Mucosa of stomach (tissue), 1 donor: ENCODE data around the gene MYBPC3.
A peak's percentile ranks its signal among the peaks of the same experiment; 100 is the strongest.

Experiments
- H3K27me3 ChIP-seq: one replicate; pipeline ENCODE4 v1.7.0; 2013; ENCODE audit warnings: mild to moderate bottlenecking, low read length; ENCODE audit not compliant: control insufficient read depth, insufficient read depth
- H3K36me3 ChIP-seq: one replicate; pipeline ENCODE4 v1.7.0; 2013; ENCODE audit warnings: low read length; ENCODE audit not compliant: control insufficient read depth, insufficient read depth
- H3K4me1 ChIP-seq: one replicate; pipeline ENCODE4 v1.7.0; 2013; ENCODE audit warnings: mild to moderate bottlenecking, low read length; ENCODE audit not compliant: control insufficient read depth, insufficient read depth
- H3K4me3 ChIP-seq: one replicate; pipeline ENCODE4 v1.7.0; 2013; ENCODE audit warnings: low read length
- H3K9ac ChIP-seq: one replicate; pipeline ENCODE4 v1.7.0; 2013; ENCODE audit warnings: mild to moderate bottlenecking, low read length, moderate library complexity
- H3K9me3 ChIP-seq: one replicate; pipeline ENCODE4 v1.7.0; 2013; ENCODE audit warnings: mild to moderate bottlenecking, low read length, moderate library complexity; ENCODE audit not compliant: control insufficient read depth
- donor health status: Pancreatic carcinoma.

The MYBPC3 gene

GRCh38 chr11:47361419-47361818 is 8.9 kb upstream of the MYBPC3 start:
- no peaks in the 10 kb centered on the region for H3K9me3 ChIP-seq
- no peaks in the 10 kb centered on the region for H3K27me3 ChIP-seq
- H3K9ac ChIP-seq, result no peak overlapping the region
- H3K36me3 ChIP-seq, result no peaks in the 10 kb centered on the region
- H3K4me3 ChIP-seq, result no peak overlapping the region
- H3K4me1 ChIP-seq, result no peaks in the 10 kb centered on the region

- peaks cover 3% of the 10 kb centered on the region for H3K4me1 ChIP-seq
- no peaks in the 10 kb centered on the region for H3K36me3 ChIP-seq
- no peaks in the 10 kb centered on the region for H3K27me3 ChIP-seq
Observed at GRCh38 chr11:47360341-47360740, 7.8 kb upstream of the MYBPC3 start.

GRCh38 chr11:47359586-47359985 is 7.1 kb upstream of the MYBPC3 start:
- Histone ChIP-seq H3K9ac (no peak overlapping the region), H3K9me3 (no peaks in the 10 kb centered on the region), H3K27me3 (no peaks in the 10 kb centered on the region), H3K36me3 (no peaks in the 10 kb centered on the region), H3K4me1 (peaks cover 7% of the 10 kb centered on the region), H3K4me3 (no peak overlapping the region)

More at GRCh38 chr11:47360341-47360740, 7.8 kb upstream of the MYBPC3 start:
- Histone ChIP-seq H3K9me3 (no peaks in the 10 kb centered on the region), H3K9ac (no peak overlapping the region), H3K4me3 (no peak overlapping the region)

GRCh38 chr11:47359162-47359561 is 6.7 kb upstream of the MYBPC3 start:
- Histone ChIP-seq H3K27me3 (no peaks in the 10 kb centered on the region), H3K9ac (no peak overlapping the region), H3K4me1 (peaks cover 9% of the 10 kb centered on the region), H3K9me3 (no peaks in the 10 kb centered on the region), H3K4me3 (no peak overlapping the region), H3K36me3 (no peaks in the 10 kb centered on the region)

GRCh38 chr11:47358731-47359051 is 6.2 kb upstream of the MYBPC3 start:
- no peaks in the 10 kb centered on the region for H3K36me3 ChIP-seq
- H3K9ac ChIP-seq, result no peak overlapping the region
- no peaks in the 10 kb centered on the region for H3K9me3 ChIP-seq

GRCh38 chr11:47357985-47358730 is 5.7 kb upstream of the MYBPC3 start:
- Histone ChIP-seq H3K27me3 (no peaks in the 10 kb centered on the region), H3K36me3 (no peaks in the 10 kb centered on the region), H3K4me3 (no peak overlapping the region), H3K4me1 (peaks cover 9% of the 10 kb centered on the region), H3K9ac (no peak overlapping the region), H3K9me3 (no peaks in the 10 kb centered on the region)

More at GRCh38 chr11:47358731-47359051, 6.2 kb upstream of the MYBPC3 start:
- Histone ChIP-seq H3K4me1 (peaks cover 9% of the 10 kb centered on the region), H3K4me3 (no peak overlapping the region), H3K27me3 (no peaks in the 10 kb centered on the region)

GRCh38 chr11:47356998-47357329 is 4.5 kb upstream of the MYBPC3 start:
- Histone ChIP-seq H3K4me3 (no peak overlapping the region), H3K9me3 (no peaks in the 10 kb centered on the region), H3K36me3 (no peaks in the 10 kb centered on the region), H3K27me3 (no peaks in the 10 kb centered on the region), H3K4me1 (peaks cover 12% of the 10 kb centered on the region), H3K9ac (no peak overlapping the region)

GRCh38 chr11:47356129-47356997 is 3.9 kb upstream of the MYBPC3 start:
- Histone ChIP-seq H3K9me3 (no peaks in the 10 kb centered on the region), H3K9ac (no peak overlapping the region), H3K36me3 (no peaks in the 10 kb centered on the region), H3K27me3 (no peaks in the 10 kb centered on the region), H3K4me3 (no peak overlapping the region), H3K4me1 (peaks cover 14% of the 10 kb centered on the region)

GRCh38 chr11:47355283-47356128 is 3.0 kb upstream of the MYBPC3 start:
- Histone ChIP-seq H3K27me3 (no peaks in the 10 kb centered on the region), H3K36me3 (no peaks in the 10 kb centered on the region), H3K4me1 (peaks cover 14% of the 10 kb centered on the region), H3K9me3 (no peaks in the 10 kb centered on the region), H3K4me3 (no peak overlapping the region), H3K9ac (peak overlapping the region; percentile 39)

GRCh38 chr11:47354913-47355282 is 2.4 kb upstream of the MYBPC3 start:
- Histone ChIP-seq H3K9me3 (no peaks in the 10 kb centered on the region), H3K27me3 (no peaks in the 10 kb centered on the region), H3K9ac (peak overlapping the region; percentile 39), H3K4me1 (peaks cover 14% of the 10 kb centered on the region), H3K4me3 (no peak overlapping the region), H3K36me3 (no peaks in the 10 kb centered on the region)

GRCh38 chr11:47353978-47354774 is 1.7 kb upstream of the MYBPC3 start:
- Histone ChIP-seq H3K9me3 (no peaks in the 10 kb centered on the region), H3K4me3 (no peak overlapping the region), H3K27me3 (no peaks in the 10 kb centered on the region), H3K36me3 (no peaks in the 10 kb centered on the region), H3K9ac (peak overlapping the region; percentile 39), H3K4me1 (peaks cover 14% of the 10 kb centered on the region)
